GM12872 (cell line): ENCODE data around the gene KRTAP17-1.

Experiments used
- TF ChIP-seq, protein P1 (sequence below): IDR thresholded peaks from 3 replicates; pipeline ENCODE4 v1.5.1; 2011; ENCODE audit warnings: low read depth, mild to moderate bottlenecking, low read length, moderate library complexity; ENCODE audit not compliant: insufficient read depth

KRTAP17-1 gene

GRCh38 chr17:41338961-41339485, 23.5 kb upstream of the KRTAP17-1 start:
- TF ChIP-seq, protein P1, sequence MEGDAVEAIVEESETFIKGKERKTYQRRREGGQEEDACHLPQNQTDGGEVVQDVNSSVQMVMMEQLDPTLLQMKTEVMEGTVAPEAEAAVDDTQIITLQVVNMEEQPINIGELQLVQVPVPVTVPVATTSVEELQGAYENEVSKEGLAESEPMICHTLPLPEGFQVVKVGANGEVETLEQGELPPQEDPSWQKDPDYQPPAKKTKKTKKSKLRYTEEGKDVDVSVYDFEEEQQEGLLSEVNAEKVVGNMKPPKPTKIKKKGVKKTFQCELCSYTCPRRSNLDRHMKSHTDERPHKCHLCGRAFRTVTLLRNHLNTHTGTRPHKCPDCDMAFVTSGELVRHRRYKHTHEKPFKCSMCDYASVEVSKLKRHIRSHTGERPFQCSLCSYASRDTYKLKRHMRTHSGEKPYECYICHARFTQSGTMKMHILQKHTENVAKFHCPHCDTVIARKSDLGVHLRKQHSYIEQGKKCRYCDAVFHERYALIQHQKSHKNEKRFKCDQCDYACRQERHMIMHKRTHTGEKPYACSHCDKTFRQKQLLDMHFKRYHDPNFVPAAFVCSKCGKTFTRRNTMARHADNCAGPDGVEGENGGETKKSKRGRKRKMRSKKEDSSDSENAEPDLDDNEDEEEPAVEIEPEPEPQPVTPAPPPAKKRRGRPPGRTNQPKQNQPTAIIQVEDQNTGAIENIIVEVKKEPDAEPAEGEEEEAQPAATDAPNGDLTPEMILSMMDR = no peak

DNA sequence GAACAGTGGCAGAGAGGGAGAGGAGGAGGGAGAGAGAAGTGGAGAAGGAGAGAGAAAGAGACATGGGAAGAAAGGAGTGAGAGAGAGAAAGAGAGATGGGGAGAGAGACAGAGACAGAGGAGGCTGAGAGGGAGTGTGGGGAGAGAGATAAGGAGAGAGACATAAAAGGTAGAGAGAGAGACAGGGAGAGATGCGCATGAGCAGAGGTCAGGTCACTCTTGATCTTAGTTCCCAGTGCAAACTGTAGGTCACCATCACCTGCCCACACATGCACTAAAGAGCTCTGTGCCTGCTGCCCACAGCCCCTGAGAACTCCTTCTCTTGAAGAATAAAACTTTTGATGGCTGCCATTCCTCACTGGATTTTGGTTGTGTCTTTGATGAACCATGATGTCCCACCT, 20.2 kb upstream of the KRTAP17-1 start:
- TF ChIP-seq, protein P1 = no peak

DNA sequence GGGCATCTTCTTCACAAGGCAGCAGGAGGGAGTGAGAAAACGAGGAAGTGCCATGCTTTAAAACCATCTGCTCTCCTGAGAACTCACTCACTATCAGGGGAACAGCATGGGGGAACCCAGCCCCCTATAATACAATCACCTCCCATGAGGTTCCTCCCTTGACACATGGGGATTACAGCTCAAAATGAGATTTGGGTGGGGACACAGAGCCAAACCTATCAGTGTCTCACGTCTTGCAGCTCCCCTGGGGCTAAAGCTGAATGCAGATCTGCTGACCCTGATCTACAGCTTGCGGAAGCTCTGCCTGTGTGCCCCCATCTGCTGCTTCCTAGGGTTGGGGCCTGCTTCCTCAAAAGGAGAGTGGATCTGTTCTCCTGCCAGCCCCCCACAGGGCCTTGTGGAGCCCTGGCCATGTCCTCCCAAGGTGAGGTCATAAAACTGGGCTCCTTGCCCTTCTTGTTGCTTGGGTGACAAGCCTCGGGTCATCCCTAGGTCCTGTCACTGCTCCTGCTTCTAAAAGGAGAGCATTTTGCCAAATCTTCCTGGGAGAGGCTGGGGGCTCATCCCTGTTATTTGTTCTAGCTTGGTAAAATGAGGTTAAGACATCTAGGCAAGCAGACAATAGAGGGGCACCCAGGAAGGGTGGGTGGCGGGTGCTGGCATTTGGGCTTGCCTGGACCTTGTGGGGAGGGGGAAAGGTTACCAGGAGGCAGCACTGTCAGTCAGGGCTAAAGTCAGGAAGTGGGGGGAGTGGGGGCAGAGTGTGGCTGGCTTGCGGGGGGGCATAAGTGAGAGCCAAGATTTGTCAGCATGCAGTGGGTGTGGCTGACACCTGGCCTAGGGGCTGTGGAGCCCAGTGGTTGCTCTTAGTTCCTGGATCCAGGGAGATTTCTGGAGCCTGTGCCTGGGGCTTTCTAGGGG, 19.1 kb upstream of the KRTAP17-1 start:
- TF ChIP-seq, protein P1 = no peak

GRCh38 chr17:41333836-41334235, 18.3 kb upstream of the KRTAP17-1 start:
- TF ChIP-seq, protein P1 = no peak

DNA sequence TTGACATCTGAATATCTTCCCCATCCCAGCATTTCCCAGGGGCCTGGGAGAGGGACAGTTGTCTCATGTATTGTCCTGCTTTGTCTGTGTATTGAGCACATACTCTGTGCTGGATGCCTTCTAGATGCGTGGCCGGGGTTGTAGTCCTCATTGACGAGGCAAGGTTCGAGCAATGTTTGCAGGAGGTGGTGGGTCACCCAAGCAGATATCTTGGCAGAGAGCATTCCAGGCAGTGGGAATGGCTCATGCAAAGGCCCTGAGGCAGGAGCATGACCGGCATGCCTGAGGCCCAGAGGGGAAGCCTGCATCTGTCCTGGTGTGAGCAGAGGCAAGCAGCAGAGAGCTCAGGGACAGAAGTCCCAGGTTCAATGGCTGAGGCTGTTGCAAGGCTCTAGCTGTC, 17.6 kb upstream of the KRTAP17-1 start:
- TF ChIP-seq, protein P1 = no peak

DNA sequence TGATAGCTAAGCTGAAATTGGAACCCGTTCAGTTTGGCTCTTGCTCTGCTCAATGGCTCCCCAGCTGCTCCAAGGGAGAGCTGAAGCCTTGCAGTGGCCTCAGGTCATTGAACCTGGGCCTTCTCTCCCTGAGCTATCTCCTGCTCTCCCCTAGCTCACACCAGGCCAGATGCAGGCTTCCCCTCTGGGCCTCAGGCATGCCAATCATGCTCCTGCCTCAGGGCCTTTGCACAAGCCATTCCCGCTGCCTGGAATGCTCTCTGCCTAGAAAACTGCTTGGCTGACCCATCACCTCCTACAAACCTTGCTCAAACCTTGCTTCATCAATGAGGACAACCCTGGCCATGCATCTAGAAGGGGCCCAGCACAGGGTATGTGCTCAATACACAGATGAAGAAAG, 16.7 kb upstream of the KRTAP17-1 start:
- TF ChIP-seq, protein P1 = no peak

GRCh38 chr17:41331606-41332005, 16.1 kb upstream of the KRTAP17-1 start:
- TF ChIP-seq, protein P1 = no peak
